ENCODE results near the gene FDPS. TPM values are rescaled to one million over a fixed set of nuclear protein-coding genes. Genes with fewer than 3 reads are reported as not detected.

The FDPS gene
- total RNA-seq, 4 donors from 2014 or later, result 71.2 to 125 (median 81.0) TPM

- Histone ChIP-seq H3K36me3 (peaks cover 0 to 6% of the 10 kb centered on the region in 2 donors), H3K27me3 (no peaks in the 10 kb centered on the region), H3K9me3 (no peaks in the 10 kb centered on the region), H3K27ac (no peak overlapping the region), H3K4me1 (peaks cover 0 to 29% (median 17%) of the 10 kb centered on the region in 3 donors), H3K4me3 (peak overlapping the region in 1 of 2 donors; percentile 78)
- WGBS, 2 donors (ENCODE audit: low coverage in 1 of 2), result 45 to 49% methylated on average over 6 to 9 of the region's 10 CpGs
- ATAC-seq, result no peak
- TF ChIP-seq POLR2A (IDR thresholded peaks at IDR 0.05) (no peak), POLR2AphosphoS5 (IDR thresholded peaks at IDR 0.05) (no peak), EP300 (IDR thresholded peaks at IDR 0.05) (no peak)
- TF ChIP-seq, protein P1, sequence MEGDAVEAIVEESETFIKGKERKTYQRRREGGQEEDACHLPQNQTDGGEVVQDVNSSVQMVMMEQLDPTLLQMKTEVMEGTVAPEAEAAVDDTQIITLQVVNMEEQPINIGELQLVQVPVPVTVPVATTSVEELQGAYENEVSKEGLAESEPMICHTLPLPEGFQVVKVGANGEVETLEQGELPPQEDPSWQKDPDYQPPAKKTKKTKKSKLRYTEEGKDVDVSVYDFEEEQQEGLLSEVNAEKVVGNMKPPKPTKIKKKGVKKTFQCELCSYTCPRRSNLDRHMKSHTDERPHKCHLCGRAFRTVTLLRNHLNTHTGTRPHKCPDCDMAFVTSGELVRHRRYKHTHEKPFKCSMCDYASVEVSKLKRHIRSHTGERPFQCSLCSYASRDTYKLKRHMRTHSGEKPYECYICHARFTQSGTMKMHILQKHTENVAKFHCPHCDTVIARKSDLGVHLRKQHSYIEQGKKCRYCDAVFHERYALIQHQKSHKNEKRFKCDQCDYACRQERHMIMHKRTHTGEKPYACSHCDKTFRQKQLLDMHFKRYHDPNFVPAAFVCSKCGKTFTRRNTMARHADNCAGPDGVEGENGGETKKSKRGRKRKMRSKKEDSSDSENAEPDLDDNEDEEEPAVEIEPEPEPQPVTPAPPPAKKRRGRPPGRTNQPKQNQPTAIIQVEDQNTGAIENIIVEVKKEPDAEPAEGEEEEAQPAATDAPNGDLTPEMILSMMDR (IDR thresholded peaks at IDR 0.05), result no peak
These were observed 29.9 kb upstream of the FDPS start for GRCh38 chr1:155278689-155279160.

GRCh38 chr1:155279268-155279667 lies 29.4 kb upstream of the FDPS start:
- TF ChIP-seq POLR2AphosphoS5 (IDR thresholded peaks at IDR 0.05), result no peak
- no CpG with 5 or more reads among the region's 2 CpGs for WGBS, 2 donors (ENCODE audit: low coverage in 1 of 2)
- ATAC-seq, result no peak

GRCh38 chr1:155282488-155283091 lies 26.1 kb upstream of the FDPS start:
- Histone ChIP-seq H3K9me3 (no peaks in the 10 kb centered on the region), H3K36me3 (peaks cover 0 to 7% of the 10 kb centered on the region in 2 donors), H3K27me3 (no peaks in the 10 kb centered on the region), H3K4me3 (no peak overlapping the region), H3K27ac (no peak overlapping the region), H3K4me1 (peaks cover 0 to 13% (median 10%) of the 10 kb centered on the region in 3 donors)
- TF ChIP-seq POLR2AphosphoS5 (IDR thresholded peaks at IDR 0.05) (no peak), POLR2A (IDR thresholded peaks at IDR 0.05) (no peak), EP300 (IDR thresholded peaks at IDR 0.05) (no peak)
- TF ChIP-seq, protein P1 (IDR thresholded peaks at IDR 0.05), result no peak
- WGBS, 2 donors (ENCODE audit: low coverage in 1 of 2), result 92 to 100% methylated on average over 4 to 5 of the region's 29 CpGs
- ATAC-seq, result no peak

More at GRCh38 chr1:155279268-155279667, 29.4 kb upstream of the FDPS start:
- Histone ChIP-seq H3K4me1 (peaks cover 0 to 24% (median 15%) of the 10 kb centered on the region in 3 donors), H3K36me3 (peaks cover 0 to 6% of the 10 kb centered on the region in 2 donors), H3K27ac (no peak overlapping the region), H3K4me3 (no peak overlapping the region), H3K9me3 (no peaks in the 10 kb centered on the region), H3K27me3 (no peaks in the 10 kb centered on the region)

- Histone ChIP-seq H3K9me3 (no peaks in the 10 kb centered on the region), H3K27ac (no peak overlapping the region), H3K4me3 (no peak overlapping the region), H3K36me3 (peaks cover 0 to 13% of the 10 kb centered on the region in 2 donors), H3K27me3 (no peaks in the 10 kb centered on the region), H3K4me1 (no peaks in the 10 kb centered on the region)
- WGBS, 2 donors (ENCODE audit: low coverage in 1 of 2), result 89 to 92% methylated on average over 9 to 10 of the region's 12 CpGs
- ATAC-seq, result no peak
- TF ChIP-seq POLR2AphosphoS5 (IDR thresholded peaks at IDR 0.05), result no peak
These were observed 24.2 kb upstream of the FDPS start for GRCh38 chr1:155284476-155284875.

DNA sequence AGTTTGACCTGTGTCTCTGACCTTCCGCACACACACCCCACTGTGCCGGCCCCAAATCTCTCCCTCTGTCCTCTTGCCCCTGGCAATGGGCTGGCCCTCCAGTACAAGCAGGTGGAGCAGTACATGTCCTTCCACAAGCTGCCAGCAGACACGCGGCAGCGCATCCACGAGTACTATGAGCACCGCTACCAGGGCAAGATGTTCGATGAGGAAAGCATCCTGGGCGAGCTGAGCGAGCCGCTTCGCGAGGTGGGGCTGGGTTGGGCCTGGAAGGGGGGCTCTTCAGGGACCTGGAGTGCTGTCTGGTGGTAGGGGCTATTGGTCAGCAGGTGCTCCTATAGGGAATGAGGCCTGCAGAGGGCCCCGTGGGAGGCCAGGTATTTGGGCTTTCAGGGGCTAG lies 23.6 kb upstream of the FDPS start:
- ATAC-seq, result no peak

More for the DNA sequence above, 23.6 kb upstream of the FDPS start:
- Histone ChIP-seq H3K27ac (no peak overlapping the region), H3K4me3 (no peak overlapping the region), H3K4me1 (no peaks in the 10 kb centered on the region), H3K9me3 (no peaks in the 10 kb centered on the region), H3K27me3 (no peaks in the 10 kb centered on the region), H3K36me3 (peaks cover 0 to 13% of the 10 kb centered on the region in 2 donors)
- 90 to 100% methylated on average over 1 to 8 of the region's 14 CpGs for WGBS, 2 donors (ENCODE audit: low coverage in 1 of 2)
- TF ChIP-seq, protein P1 (IDR thresholded peaks at IDR 0.05), result no peak
- TF ChIP-seq EP300 (IDR thresholded peaks at IDR 0.05) (no peak), POLR2A (IDR thresholded peaks at IDR 0.05) (no peak), POLR2AphosphoS5 (IDR thresholded peaks at IDR 0.05) (no peak)
